ENCODE data around the gene CFLAR.

The CFLAR gene

DNA sequence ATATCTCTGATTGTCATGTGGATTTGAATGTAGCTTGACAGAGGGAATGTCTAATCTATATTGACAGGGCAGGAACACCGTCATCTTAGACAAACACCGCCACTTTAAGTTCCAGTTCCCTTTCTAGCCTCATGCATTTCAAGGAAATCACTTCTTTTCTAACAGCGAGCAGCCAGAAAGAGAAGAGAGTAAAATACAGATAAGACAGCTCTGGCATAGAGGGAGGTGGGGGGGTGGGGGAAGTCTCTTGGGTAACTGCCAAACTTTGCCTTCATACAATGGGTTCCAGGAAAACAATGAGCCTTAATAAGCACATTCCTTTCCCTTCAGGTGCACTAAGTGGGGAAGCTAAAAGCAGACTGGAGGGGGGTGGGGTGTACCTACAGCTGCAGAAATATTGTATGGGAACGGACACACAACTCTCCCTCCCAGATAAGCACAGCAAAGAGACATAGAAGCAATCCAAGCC lies 104.2 kb downstream of the CFLAR start:
- DNase-seq: no peak

GRCh38 chr2:201223089-201224073 lies 107.4 kb downstream of the CFLAR start:
- DNase-seq: no peak
